Measurements from ENCODE around the gene NOTUM.
A peak's percentile ranks its signal among the peaks of the same experiment; 100 is the strongest.

The NOTUM gene

GRCh38 chr17:81934850-81935708 lies 25.9 kb downstream of the NOTUM start:
- FAIRE-seq: no peak

GRCh38 chr17:81934098-81934757 lies 26.8 kb downstream of the NOTUM start:
- no peak for FAIRE-seq

GRCh38 chr17:81933178-81933699 lies 27.7 kb downstream of the NOTUM start:
- FAIRE-seq: no peak

GRCh38 chr17:81932333-81932983 lies 28.5 kb downstream of the NOTUM start:
- no peak for FAIRE-seq

- no peak for FAIRE-seq
These were observed 29.2 kb downstream of the NOTUM start for GRCh38 chr17:81931557-81932332.

GRCh38 chr17:81931189-81931556 lies 29.8 kb downstream of the NOTUM start:
- no peak for FAIRE-seq

- no peak for FAIRE-seq
These were observed 30.6 kb downstream of the NOTUM start for GRCh38 chr17:81930142-81931125.

- FAIRE-seq: no peak
These were observed 31.5 kb downstream of the NOTUM start for GRCh38 chr17:81929253-81930141.

GRCh38 chr17:81928544-81929252 lies 32.3 kb downstream of the NOTUM start:
- no peak for FAIRE-seq

- no peak for FAIRE-seq
These were observed 33.1 kb downstream of the NOTUM start, which contains the start of gene MAFG for GRCh38 chr17:81927653-81928543. Gene MAFG, minus strand, starts transcription at chr17:81927735. Its CDS starts 4,550 bp downstream, at chr17:81923185.

GRCh38 chr17:81927152-81927652 lies 33.8 kb downstream of the NOTUM start:
- no peak for FAIRE-seq

- FAIRE-seq: peak; percentile 19
These were observed 34.4 kb downstream of the NOTUM start for GRCh38 chr17:81926451-81927151.

- no peak for FAIRE-seq
These were observed 35.0 kb downstream of the NOTUM start for GRCh38 chr17:81925860-81926450.

GRCh38 chr17:81924557-81925532 lies 36.1 kb downstream of the NOTUM start:
- no peak for FAIRE-seq

- no peak for FAIRE-seq
These were observed 37.4 kb downstream of the NOTUM start for GRCh38 chr17:81923302-81924260.

Measured in A204.1 (cell line).